H1 (cell line): ENCODE results near the gene ATCAY. TPM values are rescaled to one million over a fixed set of nuclear protein-coding genes. Genes with fewer than 3 reads are reported as not detected.

ENCODE experiments used
- CTCF ChIA-PET: fragments of 300-600 bp; sonication (Branson Sonifier 250); formaldehyde crosslinking; loops from one replicate; lab custom pipeline; 2021; ENCODE audit not compliant: partially characterized antibody; lab: Charles Lee
- POLR2A ChIA-PET: fragments of 300-600 bp; sonication (Branson Sonifier 250); formaldehyde crosslinking; loops from one replicate; lab custom pipeline; 2021; ENCODE audit warnings: inconsistent platforms; ENCODE audit not compliant: partially characterized antibody; lab: Charles Lee
- DNase-seq, 2 experiments: peaks; one replicate each; pipeline versions ENCODE4 v3.0.0 to v3.0.0-alpha.2; 2010 to 2022; ENCODE audit warnings: low spot score in 2 of 2, low read depth in 1 of 2, mixed read lengths in 1 of 2
- FAIRE-seq: peaks from 2 replicates; lab custom pipeline; 2011; peaks lifted over from hg19 to GRCh38; lab: Jason Lieb, UNC
- H2AFZ ChIP-seq: 2 replicates; pipeline ENCODE4 v1.8.1; 2012; ENCODE audit warnings: low read length, inconsistent platforms
- H2AK5ac ChIP-seq: 2 replicates; pipeline ENCODE4 v1.6.1; 2013; ENCODE audit warnings: low read depth, low read length
- H2BK120ac ChIP-seq: replicated peaks from 2 replicates; pipeline ENCODE3; 2013; ENCODE audit warnings: low read depth, low read length, inconsistent platforms
- H2BK12ac ChIP-seq: 2 replicates; pipeline ENCODE4 v1.6.1; 2013; ENCODE audit warnings: low read depth, low read length
- H2BK15ac ChIP-seq: 2 replicates; pipeline ENCODE4 v1.6.1; 2013; ENCODE audit warnings: low read length
- H2BK20ac ChIP-seq: 2 replicates; pipeline ENCODE4 v1.6.1; 2013; ENCODE audit warnings: low read length
- H2BK5ac ChIP-seq: 2 replicates; pipeline ENCODE4 v1.6.1; 2013; ENCODE audit warnings: low read depth, low read length
- H3K14ac ChIP-seq: 2 replicates; pipeline ENCODE4 v1.6.1; 2013; ENCODE audit warnings: inconsistent platforms; ENCODE audit not compliant: insufficient read length
- H3K18ac ChIP-seq: 2 replicates; pipeline ENCODE4 v1.6.1; 2013; ENCODE audit warnings: low read length; ENCODE audit errors: extremely low read depth
- H3K23ac ChIP-seq: 2 replicates; pipeline ENCODE4 v1.6.1; 2013; ENCODE audit warnings: inconsistent platforms; ENCODE audit not compliant: insufficient read length
- H3K23me2 ChIP-seq: 2 replicates; pipeline ENCODE4 v1.6.1; 2013; ENCODE audit warnings: low read depth, low read length
- H3K27ac ChIP-seq: 2 replicates; pipeline ENCODE4 v1.6.1; 2011; ENCODE audit warnings: low read depth, low read length, inconsistent platforms
- H3K27me3 ChIP-seq, 4 experiments: replicated peaks in 1 of 4; 1 replicate in 1 of 4; 2 replicates in 3 of 4; pipeline versions ENCODE4 v1.6.1 to v1.8.1; 2011 to 2013; ENCODE audit warnings: low read length in 3 of 4, mild to moderate bottlenecking in 3 of 4, inconsistent platforms in 2 of 4, mixed read lengths in 2 of 4, moderate library complexity in 1 of 4; ENCODE audit not compliant: control insufficient read depth in 3 of 4, insufficient read depth in 3 of 4; ENCODE audit errors: extremely low read depth in 1 of 4
- H3K36me3 ChIP-seq, 4 experiments: 2 replicates each; pipeline versions ENCODE4 v1.6.1 to v1.8.1; 2011 to 2013; ENCODE audit warnings: mild to moderate bottlenecking in 4 of 4, low read length in 3 of 4, moderate library complexity in 2 of 4, control low read depth in 1 of 4, inconsistent platforms in 1 of 4; ENCODE audit not compliant: insufficient read depth in 4 of 4, control insufficient read depth in 2 of 4
- H3K4ac ChIP-seq: replicated peaks from 2 replicates; pipeline ENCODE3; 2013; ENCODE audit warnings: low read length, low read depth, mixed read lengths, inconsistent platforms; ENCODE audit not compliant: insufficient read length
- H3K4me1 ChIP-seq, 4 experiments: replicated peaks in 1 of 4; 1 replicate in 1 of 4; 2 replicates in 3 of 4; pipeline versions ENCODE4 v1.6.1 to v1.8.1; 2011 to 2013; ENCODE audit warnings: low read length in 3 of 4, inconsistent platforms in 2 of 4, mixed read lengths in 1 of 4; ENCODE audit not compliant: insufficient read depth in 4 of 4, control insufficient read depth in 3 of 4
- H3K4me2 ChIP-seq, 2 experiments: 2 replicates each; pipeline versions ENCODE4 v1.6.1 to v1.8.1; 2011 to 2013; ENCODE audit warnings: low read depth in 2 of 2, low read length in 2 of 2, control low read depth in 1 of 2, inconsistent platforms in 1 of 2, mild to moderate bottlenecking in 1 of 2; ENCODE audit not compliant: insufficient read depth in 1 of 2
- H3K4me3 ChIP-seq, 4 experiments: fragments of 200-600, 300-600 bp in 1 of 4; sonication (generic), shearing (Covaris generic), sonication (Bioruptor Twin) in 1 of 4; 2 replicates each; pipeline versions ENCODE4 v1.5.1 to v1.8.1; 2011 to 2016; ENCODE audit warnings: low read length in 4 of 4, low read depth in 3 of 4, control low read depth in 2 of 4, inconsistent platforms in 2 of 4, mild to moderate bottlenecking in 2 of 4, mixed read lengths in 1 of 4, moderate library complexity in 1 of 4; ENCODE audit not compliant: insufficient read depth in 2 of 4; ENCODE audit errors: extremely low read depth in 1 of 4
- H3K56ac ChIP-seq: replicated peaks from 2 replicates; pipeline ENCODE3; 2013; ENCODE audit warnings: low read depth, mild to moderate bottlenecking, mixed read lengths, low read length, inconsistent platforms; ENCODE audit not compliant: insufficient read length
- H3K79me1 ChIP-seq: 2 replicates; pipeline ENCODE4 v1.6.1; 2013; ENCODE audit warnings: low read depth, low read length, control low read depth
- H3K79me2 ChIP-seq, 2 experiments: 2 replicates each; pipeline versions ENCODE4 v1.6.1 to v1.8.1; 2012 to 2013; ENCODE audit warnings: low read length in 2 of 2, mild to moderate bottlenecking in 2 of 2, inconsistent platforms in 1 of 2; ENCODE audit not compliant: insufficient read depth in 2 of 2, control insufficient read depth in 1 of 2
- H3K9ac ChIP-seq, 4 experiments: replicated peaks in 1 of 4; 1 replicate in 1 of 4; 2 replicates in 3 of 4; pipeline versions ENCODE4 v1.6.1 to v1.8.1; 2011 to 2013; ENCODE audit warnings: low read depth in 3 of 4, low read length in 3 of 4, control low read depth in 2 of 4, mild to moderate bottlenecking in 2 of 4, moderate library complexity in 2 of 4, inconsistent platforms in 1 of 4; ENCODE audit errors: extremely low read depth in 1 of 4
- H3K9me3 ChIP-seq, 2 experiments: 2 replicates each; pipeline versions ENCODE4 v1.6.1 to v1.8.1; 2012 to 2013; ENCODE audit warnings: mild to moderate bottlenecking in 2 of 2, moderate library complexity in 2 of 2, control low read depth in 1 of 2, inconsistent platforms in 1 of 2, low read depth in 1 of 2, low read length in 1 of 2, mixed read lengths in 1 of 2; ENCODE audit not compliant: insufficient read depth in 2 of 2
- H4K20me1 ChIP-seq, 2 experiments: replicated peaks in 1 of 2; 2 replicates each; pipeline versions ENCODE3 to v1.8.1; 2011 to 2013; ENCODE audit warnings: inconsistent platforms in 2 of 2, low read length in 2 of 2, mild to moderate bottlenecking in 1 of 2; ENCODE audit not compliant: insufficient read depth in 2 of 2, control insufficient read depth in 1 of 2
- H4K5ac ChIP-seq: 2 replicates; pipeline ENCODE4 v1.6.1; 2013; ENCODE audit warnings: low read length, low read depth, mixed read lengths, inconsistent platforms; ENCODE audit not compliant: insufficient read length
- H4K8ac ChIP-seq: 2 replicates; pipeline ENCODE4 v1.8.0; 2013; ENCODE audit warnings: mild to moderate bottlenecking, moderate library complexity, low read length, inconsistent platforms; ENCODE audit not compliant: insufficient read depth; ENCODE audit errors: extremely low read depth
- H4K91ac ChIP-seq: replicated peaks from 2 replicates; pipeline ENCODE3; 2013; ENCODE audit warnings: low read length, mixed read lengths, inconsistent platforms; ENCODE audit not compliant: insufficient read length
- ATF3 ChIP-seq: IDR thresholded peaks from 2 replicates; pipeline ENCODE4 v1.6.1; 2011; ENCODE audit warnings: low read depth, mild to moderate bottlenecking, low read length; ENCODE audit not compliant: insufficient read depth
- CTBP2 ChIP-seq: IDR thresholded peaks from 2 replicates; pipeline ENCODE4 v1.7.0; 2011; ENCODE audit warnings: borderline replicate concordance, mild to moderate bottlenecking, moderate library complexity, mixed read lengths, low read length; ENCODE audit not compliant: insufficient read depth, insufficient read length
- HDAC2 ChIP-seq, 2 experiments: fragments of 300-600 bp in 1 of 2; sonication (generic) in 1 of 2; IDR thresholded peaks; 2 replicates each; pipeline ENCODE4 v1.6.1; 2011 to 2012; ENCODE audit warnings: low read depth in 2 of 2, low read length in 2 of 2, mild to moderate bottlenecking in 2 of 2, moderate library complexity in 2 of 2, borderline replicate concordance in 1 of 2, inconsistent platforms in 1 of 2
- KDM1A ChIP-seq: fragments of 200-600, 300-600 bp; sonication (generic); IDR thresholded peaks from 2 replicates; pipeline ENCODE4 v1.7.1; 2016; ENCODE audit warnings: mild to moderate bottlenecking, low read length, borderline replicate concordance
- KDM4A ChIP-seq: IDR thresholded peaks from one replicate; pipeline ENCODE4 v1.7.1; 2012; ENCODE audit warnings: low read depth, mild to moderate bottlenecking, moderate library complexity, low read length, inconsistent platforms; ENCODE audit not compliant: severe bottlenecking
- POU5F1 ChIP-seq: IDR thresholded peaks from 2 replicates; pipeline ENCODE4 v1.6.1; 2011; ENCODE audit warnings: low read depth, mild to moderate bottlenecking, low read length, moderate library complexity
- RFX5 ChIP-seq: IDR thresholded peaks from 2 replicates; pipeline ENCODE4 v1.6.1; 2011; ENCODE audit warnings: low read depth, low read length, improper control_type of control experiment, borderline replicate concordance
- RNF2 ChIP-seq: fragments of 200-900, 300-1000 bp; sonication (generic); IDR thresholded peaks from 2 replicates; pipeline ENCODE4 v1.7.1; 2016; ENCODE audit warnings: borderline replicate concordance, low read depth, mild to moderate bottlenecking, antibody characterized with exemption, low read length; ENCODE audit not compliant: poor library complexity, severe bottlenecking; ENCODE audit errors: missing control alignments
- SP1 ChIP-seq: IDR thresholded peaks from 2 replicates; pipeline ENCODE4 v1.6.1; 2011; ENCODE audit warnings: low read depth, low read length
- ZNF274 ChIP-seq: IDR thresholded peaks from 2 replicates; pipeline ENCODE4 v1.7.0; 2012; ENCODE audit warnings: low read length, borderline replicate concordance; ENCODE audit errors: extremely low read depth
- whole genome bisulfite sequencing, 2 experiments: shearing (Covaris generic) in 1 of 2; methylation state at CpG; one replicate each; pipeline versions ENCODE4 v1.1.6 to v1.1.7; 2013 to 2015; ENCODE audit warnings: low lambda C conversion rate in 2 of 2, mixed read lengths in 2 of 2, inconsistent platforms in 1 of 2, low coverage in 1 of 2, missing lambda C conversion rate in 1 of 2; ENCODE audit not compliant: insufficient replicate concordance in 2 of 2, insufficient coverage in 1 of 2, insufficient read length in 1 of 2; ENCODE audit errors: extremely low coverage in 1 of 2, missing lambda C conversion rate in 1 of 2; 5-methylcytosine and 5-hydroxymethylcytosine counted together
- polyA plus RNA-seq, 7 experiments: library from polyadenylated mRNA; depleted of rRNA in 3 of 7; stranded (reverse) in 5 of 7; unstranded in 2 of 7; fragments of >200 nt in 5 of 7; fragments of 200-250 nt in 2 of 7; gene quantifications; 1 replicate in 5 of 7; 2 replicates in 1 of 7; 4 replicates in 1 of 7; pipeline versions ENCODE4 v1.2.1 to v1.2.3, GENCODE V29; 2011 to 2013; ENCODE audit warnings: missing spikeins in 2 of 7, mixed read lengths in 2 of 7
- total RNA-seq: library from RNA; stranded (reverse); fragmentation: NEBNext Ultra II Directional; extraction: Animal tissue kit (Norgen Biotek cat#: 25700); gene quantifications from 2 replicates; pipeline ENCODE4 v1.2.1, GENCODE V29; 2021

The ATCAY gene
- total and polyA plus RNA-seq, 2 of the 8 experiments (the other 6 are each of a cell fraction or from before 2014, with no cell fraction given): 24.4 to 33.8 TPM

GRCh38 chr19:3976495-3977241 is 96.2 kb downstream of the ATCAY start:
- H3K4ac ChIP-seq: no peak overlapping the region
- no peak overlapping the region for H2AFZ ChIP-seq
- peaks cover 55 to 57% of the 10 kb centered on the region in 2 experiments for H4K20me1 ChIP-seq
- no peak overlapping the region for H2BK12ac ChIP-seq
- CTCF ChIA-PET: no interaction called here
- H4K5ac ChIP-seq: no peak overlapping the region
- H3K4me1 ChIP-seq: no peaks in the 10 kb centered on the region; a peak in 3 of 7 replicates
- H4K91ac ChIP-seq: no peak overlapping the region
- H2BK5ac ChIP-seq: no peak overlapping the region; the same call in 1 of the 2 replicates
- no peak overlapping the region for H3K9ac ChIP-seq
- no peak overlapping the region for H2BK120ac ChIP-seq
- H2BK15ac ChIP-seq: no peak overlapping the region
- H3K23me2 ChIP-seq: no peaks in the 10 kb centered on the region
- H3K4me3 ChIP-seq: no peak overlapping the region
- H3K9me3 ChIP-seq: no peaks in the 10 kb centered on the region
- H3K56ac ChIP-seq: no peak overlapping the region
- no peak overlapping the region for H3K14ac ChIP-seq
- DNase-seq: peak in 1 of 2 experiments; percentile 48
- peaks cover 57 to 68% (median 65%) of the 10 kb centered on the region in 4 experiments for H3K36me3 ChIP-seq
- H2AK5ac ChIP-seq: no peak overlapping the region
- no peak overlapping the region for H3K27ac ChIP-seq
- H4K8ac ChIP-seq: peak overlapping the region; percentile 90; the same call in 1 of the 2 replicates
- no peak overlapping the region for H3K4me2 ChIP-seq
- H3K18ac ChIP-seq: no peak overlapping the region
- POLR2A ChIA-PET: interaction anchor here (0.9 to 12.0 kb wide), 6 partner anchors 8 to 46 kb away, joined by 3 to 870 read pairs (median 25); partner anchors contain the start of genes DAPK3 and EEF2
- no peak for FAIRE-seq
- peaks cover under 1 to 32% of the 10 kb centered on the region in 2 experiments; a peak in 3 of 4 replicates for H3K79me2 ChIP-seq
- 95% methylated on average over 23 of the region's 29 CpGs; no CpG with 5 or more reads in 1 of the 2 experiments for WGBS, 2 experiments
- H2BK20ac ChIP-seq: no peak overlapping the region
- H3K23ac ChIP-seq: no peak overlapping the region
- no peaks in the 10 kb centered on the region for H3K27me3 ChIP-seq
- peaks cover 9% of the 10 kb centered on the region for H3K79me1 ChIP-seq
- TF ChIP-seq RFX5 (no peak), KDM4A (no peak), SP1 (peak; percentile 5; the same call in 1 of the 2 replicates), RNF2 (no peak), POU5F1 (no peak), HDAC2 (IDR thresholded peaks at IDR 0.05; ENCODE audit: borderline replicate concordance in 1 of 2, low read depth in 2 of 2, low read length in 2 of 2) (no peak), ATF3 (no peak), ZNF274 (no peak), CTBP2 (no peak), KDM1A (no peak)
